ENCODE measurements around the gene LGALS1. TPM values are rescaled to one million over a fixed set of nuclear protein-coding genes. Genes with fewer than 3 reads are reported as not detected.

The LGALS1 gene
- total RNA-seq, 1 experiment from 2014 or later = 2,325 TPM

- DNase-seq (no peak), ATAC-seq (no peak)
- Histone ChIP-seq H3K79me2 (ENCODE audit: low read length) (peaks cover 56% of the 10 kb centered on the region), H3K4me3 (ENCODE audit: low read length) (peak overlapping the region; percentile 88), H3K9me3 (ENCODE audit: low read length) (no peaks in the 10 kb centered on the region), H3K36me3 (ENCODE audit: low read depth, low read length) (no peaks in the 10 kb centered on the region; the same call in 1 of the 2 replicates), H3K27me3 (ENCODE audit: low read length) (no peaks in the 10 kb centered on the region), H3F3A (ENCODE audit: low read length, unreplicated experiment) (no peaks in the 10 kb centered on the region), H3K9ac (ENCODE audit: low read length) (no peak overlapping the region), H3K27ac (ENCODE audit: low read length) (no peak overlapping the region), H3K9me2 (replicated peaks; ENCODE audit: low read length) (no peaks in the 10 kb centered on the region), H4K20me1 (ENCODE audit: low read length) (peaks cover 19% of the 10 kb centered on the region), H3K4me2 (ENCODE audit: low read length) (peak overlapping the region; percentile 94), H2AFZ (ENCODE audit: low read length) (no peak overlapping the region), H3K4me1 (ENCODE audit: insufficient read depth, low read length) (peaks cover 26% of the 10 kb centered on the region)
- BruUV-seq (replicated peaks) = no TSS peak
- ChIA-PET POLR2A (ENCODE audit: unreplicated experiment) (interaction anchor here (0.6 to 0.7 kb wide), 2 partner anchors 15 to 25 kb away, joined by 3 to 4 read pairs; partner anchors contain the start of genes LGALS1 and NOL12), CTCF (interaction anchor here (0.8 to 1.5 kb wide), 3 partner anchors 15 to 121 kb away, joined by 3 to 6 read pairs (median 4); partner anchors contain the start of gene LGALS1)
- intact Hi-C loops (cut with micrococcal nuclease) = loop anchor here (2.0 kb wide), 1 partner anchor 14 kb away; the partner anchor contains the start of gene LGALS1
- TF ChIP-seq CTCF (conservative IDR thresholded peaks at IDR 0.05; ENCODE audit: low read depth, low read length) (no peak), EZH2phosphoT487 (IDR thresholded peaks at IDR 0.05; ENCODE audit: borderline replicate concordance, low read length) (no peak), EZH2 (IDR thresholded peaks at IDR 0.05; ENCODE audit: low read length, unreplicated experiment) (no peak)
Observed at GRCh38 chr22:37660709-37661045, 14.8 kb upstream of the LGALS1 start.

GRCh38 chr22:37661160-37661924 is 14.1 kb upstream of the LGALS1 start:
- no peak overlapping the region for H2AFZ ChIP-seq (ENCODE audit: low read length)
- BruUV-seq (replicated peaks) = no TSS peak
- no peak overlapping the region for H3K9ac ChIP-seq (ENCODE audit: low read length)
- H3F3A ChIP-seq (ENCODE audit: low read length, unreplicated experiment) = no peaks in the 10 kb centered on the region
- H4K20me1 ChIP-seq (ENCODE audit: low read length) = peaks cover 19% of the 10 kb centered on the region
- peak overlapping the region; percentile 88 for H3K4me3 ChIP-seq (ENCODE audit: low read length)
- DNase-seq (peak; percentile 35), ATAC-seq (no peak)
- peaks cover 26% of the 10 kb centered on the region for H3K4me1 ChIP-seq (ENCODE audit: insufficient read depth, low read length)
- peaks cover 61% of the 10 kb centered on the region for H3K79me2 ChIP-seq (ENCODE audit: low read length)
- H3K9me3 ChIP-seq (ENCODE audit: low read length) = no peaks in the 10 kb centered on the region
- peak overlapping the region; percentile 94 for H3K4me2 ChIP-seq (ENCODE audit: low read length)
- no peak overlapping the region for H3K27ac ChIP-seq (ENCODE audit: low read length)
- POLR2A ChIA-PET (ENCODE audit: unreplicated experiment) = interaction anchor here (0.7 kb wide), 1 partner anchor 14 kb away, joined by 4 read pairs; the partner anchor contains the start of gene LGALS1
- no peaks in the 10 kb centered on the region for H3K27me3 ChIP-seq (ENCODE audit: low read length)
- TF ChIP-seq CTCF (conservative IDR thresholded peaks at IDR 0.05; ENCODE audit: low read depth, low read length) = peak; percentile 54
- no peak for TF ChIP-seq EZH2 (IDR thresholded peaks at IDR 0.05; ENCODE audit: low read length, unreplicated experiment)
- H3K36me3 ChIP-seq (ENCODE audit: low read depth, low read length) = no peaks in the 10 kb centered on the region; the same call in 1 of the 2 replicates
- CTCF ChIA-PET = interaction anchor here (0.8 to 1.5 kb wide), 4 partner anchors 13 to 120 kb away, joined by 3 to 6 read pairs (median 4); partner anchors contain the start of gene LGALS1
- no peaks in the 10 kb centered on the region for H3K9me2 ChIP-seq (replicated peaks; ENCODE audit: low read length)
- intact Hi-C loops (cut with micrococcal nuclease) = loop anchor here (2.0 kb wide), 1 partner anchor 13 kb away; the partner anchor contains the start of gene LGALS1

- H3K79me2 ChIP-seq (ENCODE audit: low read length) = peaks cover 62% of the 10 kb centered on the region
- intact Hi-C loops (cut with micrococcal nuclease) = no loop called here
- CTCF ChIA-PET = interaction anchor here (0.8 kb wide), 1 partner anchor 13 kb away, joined by 3 read pairs; no protein-coding TSS in a partner anchor
- no peak overlapping the region for H2AFZ ChIP-seq (ENCODE audit: low read length)
- no peaks in the 10 kb centered on the region; the same call in 1 of the 2 replicates for H3K36me3 ChIP-seq (ENCODE audit: low read depth, low read length)
- peaks cover 19% of the 10 kb centered on the region for H4K20me1 ChIP-seq (ENCODE audit: low read length)
- H3K9ac ChIP-seq (ENCODE audit: low read length) = no peak overlapping the region
- H3K4me3 ChIP-seq (ENCODE audit: low read length) = no peak overlapping the region
- peaks cover 26% of the 10 kb centered on the region for H3K4me1 ChIP-seq (ENCODE audit: insufficient read depth, low read length)
- no peaks in the 10 kb centered on the region for H3K9me2 ChIP-seq (replicated peaks; ENCODE audit: low read length)
- H3F3A ChIP-seq (ENCODE audit: low read length, unreplicated experiment) = no peaks in the 10 kb centered on the region
- DNase-seq (no peak), ATAC-seq (no peak)
- H3K9me3 ChIP-seq (ENCODE audit: low read length) = no peaks in the 10 kb centered on the region
- POLR2A ChIA-PET (ENCODE audit: unreplicated experiment) = no interaction called here
- no peaks in the 10 kb centered on the region for H3K27me3 ChIP-seq (ENCODE audit: low read length)
- no peak overlapping the region for H3K27ac ChIP-seq (ENCODE audit: low read length)
- TF ChIP-seq CTCF (conservative IDR thresholded peaks at IDR 0.05; ENCODE audit: low read depth, low read length) (no peak), EZH2phosphoT487 (IDR thresholded peaks at IDR 0.05; ENCODE audit: borderline replicate concordance, low read length) (no peak), EZH2 (IDR thresholded peaks at IDR 0.05; ENCODE audit: low read length, unreplicated experiment) (no peak)
- BruUV-seq (replicated peaks) = no TSS peak
- H3K4me2 ChIP-seq (ENCODE audit: low read length) = no peak overlapping the region
Observed at GRCh38 chr22:37662039-37662438, 13.4 kb upstream of the LGALS1 start.
